Small intestine (tissue), 7 donors: ENCODE results near the gene FH. TPM values are rescaled to one million over a fixed set of nuclear protein-coding genes. Genes with fewer than 3 reads are reported as not detected.

ENCODE experiments used
- DNase-seq, 2 donors: peaks; one replicate each; pipeline versions ENCODE4 v3.0.0 to v3.0.0-alpha.2; 2013
- FAIRE-seq: peaks from 2 replicates; lab custom pipeline; 2012; peaks lifted over from hg19 to GRCh38; lab: Jason Lieb, UNC
- H3K27ac ChIP-seq, 3 donors: one replicate each; pipeline ENCODE4 v1.5.1; 2013; ENCODE audit warnings: low read length in 2 of 3, mild to moderate bottlenecking in 2 of 3, control low read depth in 1 of 3, inconsistent platforms in 1 of 3, low read depth in 1 of 3, moderate library complexity in 1 of 3
- H3K27me3 ChIP-seq, 3 donors: one replicate each; pipeline ENCODE4 v1.6.1; 2013; ENCODE audit warnings: low read length in 3 of 3, inconsistent platforms in 1 of 3; ENCODE audit not compliant: control insufficient read depth in 3 of 3, insufficient read depth in 3 of 3
- H3K36me3 ChIP-seq, 3 donors: one replicate each; pipeline ENCODE4 v1.6.1; 2013; ENCODE audit warnings: low read length in 3 of 3, inconsistent platforms in 1 of 3, low read depth in 1 of 3, mild to moderate bottlenecking in 1 of 3, moderate library complexity in 1 of 3; ENCODE audit not compliant: control insufficient read depth in 3 of 3, insufficient read depth in 2 of 3
- H3K4me1 ChIP-seq, 3 donors: one replicate each; pipeline ENCODE4 v1.6.1; 2013; ENCODE audit warnings: low read length in 2 of 3, inconsistent platforms in 1 of 3, low read depth in 1 of 3, mild to moderate bottlenecking in 1 of 3, moderate library complexity in 1 of 3; ENCODE audit not compliant: control insufficient read depth in 3 of 3, insufficient read depth in 2 of 3
- H3K4me3 ChIP-seq, 3 donors: one replicate each; pipeline ENCODE4 v1.5.1; 2013; ENCODE audit warnings: low read length in 3 of 3, control low read depth in 1 of 3, inconsistent platforms in 1 of 3, low read depth in 1 of 3, mild to moderate bottlenecking in 1 of 3, moderate library complexity in 1 of 3
- H3K9me3 ChIP-seq, 2 donors: one replicate each; pipeline ENCODE4 v1.6.1; 2013; ENCODE audit warnings: low read depth in 1 of 2, low read length in 1 of 2; ENCODE audit not compliant: control insufficient read depth in 2 of 2, insufficient read depth in 1 of 2
- WGBS, 3 donors: extraction: QIAGEN DNeasy Blood & Tissue Kit; methylation state at CpG; one replicate each; pipeline ENCODE4 v1.1.7; 2013; 5-methylcytosine and 5-hydroxymethylcytosine counted together
- polyA plus RNA-seq, 4 donors: library from polyadenylated mRNA; stranded (reverse) in 3 of 4; unstranded in 1 of 4; fragments of 200-250 nt in 3 of 4; fragments of 120-200 nt in 1 of 4; gene quantifications; one replicate each; pipeline versions ENCODE4 v1.2.1 to v1.2.3, GENCODE V29; 2013
- donor health status: healthy with polysubstance abuse.
- donor health status: control.
- donor health status: control.
- donor health status: Bipolar disorder and iron deficiency.
- donor health status: healthy.

FH gene
- polyA plus RNA-seq, 4 donors, result 69.4 to 108 (median 78.5) TPM

- H3K4me3 ChIP-seq, result no peak overlapping the region
- no peaks in the 10 kb centered on the region for H3K9me3 ChIP-seq
- no peak overlapping the region for H3K27ac ChIP-seq
- no peaks in the 10 kb centered on the region for H3K4me1 ChIP-seq
- no peaks in the 10 kb centered on the region for H3K27me3 ChIP-seq
- WGBS, 3 donors, result 79 to 80% (median 79%) methylated on average over 1 of the region's 1 CpG
- no peaks in the 10 kb centered on the region for H3K36me3 ChIP-seq
- no peak for FAIRE-seq
- DNase-seq, result no peak
Observed at GRCh38 chr1:241475671-241476070, 43.9 kb downstream of the FH start.

- Histone ChIP-seq H3K4me3 (no peak overlapping the region), H3K4me1 (no peaks in the 10 kb centered on the region), H3K27me3 (no peaks in the 10 kb centered on the region), H3K9me3 (no peaks in the 10 kb centered on the region), H3K27ac (no peak overlapping the region), H3K36me3 (no peaks in the 10 kb centered on the region)
- no peak for DNase-seq
- FAIRE-seq, result no peak
- WGBS, 3 donors, result 45 to 59% (median 55%) methylated on average over 1 of the region's 1 CpG
Observed at GRCh38 chr1:241473026-241473425, 46.5 kb downstream of the FH start.

DNA sequence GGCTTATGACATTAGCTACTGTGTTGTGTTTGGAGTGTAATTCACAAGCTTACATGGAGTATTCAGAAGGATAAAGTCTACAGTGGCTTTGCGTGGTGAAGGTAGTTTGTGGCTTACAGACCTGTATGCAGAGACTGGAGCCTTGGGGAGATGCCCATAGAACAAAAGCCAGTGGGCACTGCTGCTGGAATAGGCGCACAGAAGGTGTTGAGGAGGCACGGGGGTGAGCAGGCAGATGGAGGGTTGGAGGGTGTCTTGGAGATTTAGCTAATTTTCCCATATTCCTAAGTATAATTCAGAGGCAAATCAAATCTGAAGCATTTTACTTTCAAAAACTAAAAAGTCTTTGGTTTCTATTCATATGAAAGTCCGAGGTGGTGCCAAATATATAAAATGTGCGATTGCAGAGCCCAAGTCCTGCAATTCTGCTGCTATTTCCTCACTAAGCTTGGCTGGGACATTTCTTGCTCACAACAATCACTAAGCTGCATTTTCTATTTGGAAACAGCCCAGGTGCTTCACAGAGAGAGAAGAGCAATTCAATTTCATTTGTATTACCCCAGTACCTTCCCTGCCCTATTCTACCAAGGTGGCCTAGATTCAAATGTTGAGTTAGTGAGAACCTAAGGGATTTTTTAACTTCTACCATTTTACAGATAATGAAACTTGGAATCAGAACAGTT is 48.5 kb downstream of the FH start:
- H3K27ac ChIP-seq, result no peak overlapping the region
- H3K9me3 ChIP-seq, result no peaks in the 10 kb centered on the region
- FAIRE-seq (no peak), DNase-seq (no peak)
- 88 to 89% (median 88%) methylated on average over 5 of the region's 5 CpGs for WGBS, 3 donors
- H3K4me1 ChIP-seq, result no peaks in the 10 kb centered on the region
- no peak overlapping the region for H3K4me3 ChIP-seq
- no peaks in the 10 kb centered on the region for H3K36me3 ChIP-seq
- no peaks in the 10 kb centered on the region for H3K27me3 ChIP-seq

DNA sequence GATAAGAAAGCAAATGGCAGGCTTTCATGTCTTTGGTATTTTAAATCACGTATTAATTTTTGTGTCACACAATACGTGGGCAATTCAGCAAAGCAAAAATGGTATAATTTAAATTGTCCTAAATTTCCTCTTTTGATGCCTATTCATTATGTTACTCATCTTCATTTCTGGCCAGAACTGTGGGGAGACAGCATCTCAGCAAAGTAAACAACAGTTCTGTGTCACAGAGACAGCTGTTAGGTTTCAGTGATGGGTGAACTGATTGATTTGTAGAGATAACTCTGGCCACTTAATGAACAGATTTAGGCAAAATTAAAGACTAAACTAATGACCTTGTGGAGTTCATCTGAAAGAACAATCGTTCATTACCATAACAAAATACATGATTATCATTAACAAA is 49.2 kb downstream of the FH start:
- Histone ChIP-seq H3K4me1 (no peaks in the 10 kb centered on the region), H3K27ac (no peak overlapping the region), H3K9me3 (no peaks in the 10 kb centered on the region), H3K27me3 (no peaks in the 10 kb centered on the region), H3K4me3 (no peak overlapping the region), H3K36me3 (no peaks in the 10 kb centered on the region)
- FAIRE-seq (no peak), DNase-seq (no peak)
- WGBS, 3 donors, result 72 to 85% (median 80%) methylated on average over 3 of the region's 3 CpGs

DNA sequence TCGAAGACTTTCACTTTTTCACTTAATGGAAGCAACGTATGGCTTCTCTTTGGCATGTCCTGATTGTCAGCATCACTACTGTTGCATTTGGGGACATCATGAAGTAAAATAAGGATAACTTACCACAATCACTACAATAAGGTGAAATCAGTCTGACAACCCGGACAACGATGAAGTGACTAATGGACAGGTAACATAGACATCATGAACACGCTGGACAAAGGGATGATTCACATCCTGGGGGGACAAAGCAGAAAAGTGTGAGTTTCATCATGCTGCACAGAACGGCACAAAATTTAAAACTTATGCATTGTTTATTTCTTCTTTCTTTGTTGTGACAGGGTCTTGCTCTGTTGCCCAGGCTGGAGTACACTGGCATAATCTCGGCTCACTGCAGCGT is 53.9 kb downstream of the FH start:
- WGBS, 3 donors, result 88 to 90% (median 89%) methylated on average over 8 of the region's 8 CpGs
- Histone ChIP-seq H3K4me3 (no peak overlapping the region), H3K36me3 (no peaks in the 10 kb centered on the region), H3K9me3 (no peaks in the 10 kb centered on the region), H3K4me1 (no peaks in the 10 kb centered on the region), H3K27me3 (no peaks in the 10 kb centered on the region), H3K27ac (no peak overlapping the region)
- DNase-seq, result no peak
- FAIRE-seq, result no peak

DNA sequence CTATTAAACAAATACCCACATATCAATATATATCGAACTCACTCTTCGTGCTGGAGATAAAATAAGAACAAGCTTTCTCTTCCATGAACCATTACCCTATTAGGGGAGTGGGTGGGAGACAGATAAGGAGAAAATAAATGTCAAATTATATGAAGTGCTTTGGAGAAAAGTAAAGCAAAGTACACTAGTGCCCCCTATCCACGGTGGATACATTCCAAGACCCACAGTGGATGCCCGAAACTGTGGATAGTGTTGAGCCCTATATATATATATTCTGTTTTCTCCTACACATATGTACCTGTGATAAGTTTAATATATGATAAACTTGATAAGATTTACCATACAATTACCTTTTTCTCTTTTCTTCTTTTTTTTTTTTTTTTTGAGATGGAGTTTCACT is 54.6 kb downstream of the FH start:
- Histone ChIP-seq H3K4me1 (no peaks in the 10 kb centered on the region), H3K9me3 (no peaks in the 10 kb centered on the region), H3K36me3 (no peaks in the 10 kb centered on the region), H3K27ac (no peak overlapping the region), H3K4me3 (no peak overlapping the region), H3K27me3 (no peaks in the 10 kb centered on the region)
- 63 to 76% (median 65%) methylated on average over 4 of the region's 4 CpGs for WGBS, 3 donors
- DNase-seq (no peak), FAIRE-seq (no peak)

DNA sequence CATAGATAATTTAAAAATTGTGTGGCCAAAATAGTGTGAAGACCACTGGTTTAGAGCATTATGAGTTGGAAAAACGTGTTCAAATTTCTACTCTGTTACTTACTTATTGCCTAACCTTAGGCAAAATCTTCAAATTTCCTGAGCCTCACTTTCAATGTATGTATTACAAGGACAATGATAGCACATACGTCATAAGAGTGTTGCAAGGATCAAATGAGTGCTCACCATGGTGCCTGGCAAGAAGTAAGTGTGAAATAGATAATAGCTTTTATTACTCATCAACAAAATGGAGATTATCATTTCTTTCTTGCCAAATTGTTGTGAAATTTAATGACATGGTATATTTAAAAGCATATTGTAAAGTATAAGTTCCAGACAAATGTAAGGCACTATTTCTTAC is 57.2 kb downstream of the FH start:
- Histone ChIP-seq H3K27me3 (no peaks in the 10 kb centered on the region), H3K27ac (no peak overlapping the region), H3K9me3 (no peaks in the 10 kb centered on the region), H3K36me3 (no peaks in the 10 kb centered on the region), H3K4me3 (no peak overlapping the region), H3K4me1 (no peaks in the 10 kb centered on the region)
- no peak for FAIRE-seq
- WGBS, 3 donors, result 48 to 69% (median 53%) methylated on average over 2 of the region's 2 CpGs
- no peak for DNase-seq

GRCh38 chr1:241460098-241460873 is 59.3 kb downstream of the FH start:
- DNase-seq (no peak), FAIRE-seq (no peak)
- Histone ChIP-seq H3K36me3 (no peaks in the 10 kb centered on the region), H3K4me1 (no peaks in the 10 kb centered on the region), H3K4me3 (no peak overlapping the region), H3K27ac (no peak overlapping the region), H3K27me3 (no peaks in the 10 kb centered on the region), H3K9me3 (no peaks in the 10 kb centered on the region)
- WGBS, 3 donors, result 52 to 57% (median 57%) methylated on average over 6 of the region's 6 CpGs
